GM10248 (cell line): ENCODE results near the gene U2AF1L4.
A peak's percentile ranks its signal among the peaks of the same experiment; 100 is the strongest.

ENCODE experiments used
- CTCF ChIA-PET: fragments of 300-600 bp; sonication (Branson Sonifier 250); formaldehyde crosslinking; extraction: SDS; loops from one replicate; lab custom pipeline; 2021; ENCODE audit warnings: antibody characterized with exemption; lab: Yijun Ruan, JAX
- POLR2A ChIA-PET: fragments of 350-650 bp; sonication (Branson Sonifier 250); formaldehyde crosslinking; extraction: SDS; loops from one replicate; lab custom pipeline; 2020; ENCODE audit warnings: antibody characterized with exemption; lab: Yijun Ruan, JAX
- DNase-seq: peaks from one replicate; pipeline ENCODE4 v3.0.0; 2012; ENCODE audit errors: extremely low spot score
- TF ChIP-seq, protein P1 (sequence below): IDR thresholded peaks from 2 replicates; pipeline ENCODE4 v1.5.1; 2012; ENCODE audit warnings: mild to moderate bottlenecking, low read depth; ENCODE audit errors: extremely low read depth, missing control alignments, control extremely low read depth

U2AF1L4 gene

DNA sequence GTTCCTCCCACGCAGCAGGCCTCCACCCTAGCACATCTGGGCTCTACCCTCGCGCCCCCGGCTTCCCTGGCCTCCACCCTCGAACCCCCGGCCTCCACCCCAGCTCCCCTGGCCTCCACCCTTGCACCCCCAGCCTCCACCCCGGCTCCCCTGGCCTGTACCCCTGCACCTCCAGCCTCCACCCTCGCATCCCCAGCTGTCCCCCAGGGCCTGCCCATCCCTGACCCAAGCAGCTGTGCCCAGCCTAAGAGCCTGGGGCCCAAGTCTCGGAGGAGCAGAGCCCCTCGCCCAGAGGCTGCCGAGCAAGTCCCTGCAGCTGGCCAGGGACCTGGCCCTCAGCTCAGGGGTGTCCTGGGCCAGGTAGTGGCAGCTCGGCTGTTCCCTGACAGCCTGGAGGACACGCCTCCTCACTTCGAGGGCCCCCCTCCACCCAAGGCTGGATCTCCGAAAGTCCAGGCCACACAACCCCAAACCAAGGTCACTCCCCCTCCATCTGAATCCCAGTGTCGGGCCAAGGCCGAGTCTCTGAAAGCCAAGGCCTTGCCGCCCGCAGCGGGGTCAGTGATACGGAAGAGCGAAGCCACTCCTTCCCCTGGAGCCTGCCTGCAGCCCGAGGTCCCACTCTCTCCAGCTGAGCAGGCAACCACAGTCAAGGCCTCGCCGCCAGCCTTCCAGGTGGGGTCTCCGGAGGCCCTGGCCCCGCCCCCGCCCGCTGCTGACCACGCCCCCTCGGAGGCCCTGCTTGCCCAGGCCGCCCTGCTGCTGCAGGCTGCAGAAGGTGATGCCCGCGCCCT, 22.3 kb upstream of the U2AF1L4 start:
- POLR2A ChIA-PET = interaction anchor here (0.8 kb wide), 1 partner anchor 19 kb away, joined by 3 read pairs; the partner anchor contains the start of gene LIN37
- peak; percentile 28 for DNase-seq
- TF ChIP-seq, protein P1, sequence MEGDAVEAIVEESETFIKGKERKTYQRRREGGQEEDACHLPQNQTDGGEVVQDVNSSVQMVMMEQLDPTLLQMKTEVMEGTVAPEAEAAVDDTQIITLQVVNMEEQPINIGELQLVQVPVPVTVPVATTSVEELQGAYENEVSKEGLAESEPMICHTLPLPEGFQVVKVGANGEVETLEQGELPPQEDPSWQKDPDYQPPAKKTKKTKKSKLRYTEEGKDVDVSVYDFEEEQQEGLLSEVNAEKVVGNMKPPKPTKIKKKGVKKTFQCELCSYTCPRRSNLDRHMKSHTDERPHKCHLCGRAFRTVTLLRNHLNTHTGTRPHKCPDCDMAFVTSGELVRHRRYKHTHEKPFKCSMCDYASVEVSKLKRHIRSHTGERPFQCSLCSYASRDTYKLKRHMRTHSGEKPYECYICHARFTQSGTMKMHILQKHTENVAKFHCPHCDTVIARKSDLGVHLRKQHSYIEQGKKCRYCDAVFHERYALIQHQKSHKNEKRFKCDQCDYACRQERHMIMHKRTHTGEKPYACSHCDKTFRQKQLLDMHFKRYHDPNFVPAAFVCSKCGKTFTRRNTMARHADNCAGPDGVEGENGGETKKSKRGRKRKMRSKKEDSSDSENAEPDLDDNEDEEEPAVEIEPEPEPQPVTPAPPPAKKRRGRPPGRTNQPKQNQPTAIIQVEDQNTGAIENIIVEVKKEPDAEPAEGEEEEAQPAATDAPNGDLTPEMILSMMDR = no peak
- CTCF ChIA-PET = interaction anchor here (1.6 kb wide), 1 partner anchor 19 kb away, joined by 5 read pairs; the partner anchor contains the start of gene LIN37

- ChIA-PET POLR2A (interaction anchor here (0.8 kb wide), 1 partner anchor 18 kb away, joined by 3 read pairs; the partner anchor contains the start of gene LIN37), CTCF (interaction anchor here (1.6 kb wide), 1 partner anchor 18 kb away, joined by 5 read pairs; the partner anchor contains the start of gene LIN37)
- TF ChIP-seq, protein P1 = no peak
- no peak for DNase-seq
These were observed 21.4 kb upstream of the U2AF1L4 start for GRCh38 chr19:35766571-35767104.

- CTCF ChIA-PET = interaction anchor here (1.2 kb wide), 1 partner anchor 17 kb away, joined by 3 read pairs; the partner anchor contains the start of gene LIN37
These were observed 19.5 kb upstream of the U2AF1L4 start for GRCh38 chr19:35764432-35765315.

DNA sequence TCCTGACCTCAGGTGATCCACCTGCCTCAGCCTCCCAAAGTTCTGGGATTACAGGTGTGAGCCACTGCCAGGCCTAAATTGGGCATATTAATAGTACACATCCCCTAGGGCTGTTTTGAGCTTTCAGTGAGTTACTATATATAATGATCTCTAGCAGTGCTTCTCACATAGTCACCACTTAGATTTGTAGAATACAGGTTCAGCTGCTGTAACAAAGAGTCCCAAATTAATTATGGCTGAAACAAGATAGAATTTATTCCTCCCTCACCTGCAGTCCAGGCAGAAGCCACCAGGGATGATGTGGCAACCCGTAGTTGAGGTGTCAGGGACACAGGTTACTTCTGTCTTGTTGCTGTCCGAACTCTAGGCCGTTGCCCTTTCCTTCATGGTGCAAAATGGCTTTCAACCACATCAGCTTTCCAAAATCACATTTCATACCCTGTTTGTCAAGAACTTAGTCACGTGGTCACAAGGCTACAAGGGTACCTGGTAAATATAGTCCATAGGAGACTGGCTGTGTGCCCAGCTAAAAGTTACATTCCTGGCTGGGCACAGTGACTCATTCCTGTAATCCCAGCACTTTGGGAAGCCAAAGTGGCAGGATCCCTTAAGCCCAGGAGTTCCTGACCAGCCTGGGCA, 15.6 kb upstream of the U2AF1L4 start:
- TF ChIP-seq, protein P1 = no peak
- CTCF ChIA-PET = interaction anchor here (0.7 to 1.4 kb wide), 2 partner anchors 8 to 16 kb away, joined by 3 read pairs; partner anchors contain the start of genes PSENEN and U2AF1L4
- DNase-seq = no peak
- POLR2A ChIA-PET = no interaction called here

More at GRCh38 chr19:35764432-35765315, 19.5 kb upstream of the U2AF1L4 start:
- POLR2A ChIA-PET = no interaction called here
- TF ChIP-seq, protein P1 = no peak
- no peak for DNase-seq

- POLR2A ChIA-PET = no interaction called here
- TF ChIP-seq, protein P1 = no peak
- CTCF ChIA-PET = interaction anchor here (1.4 kb wide), 1 partner anchor 15 kb away, joined by 3 read pairs; the partner anchor contains the start of genes PSENEN and U2AF1L4
- DNase-seq = no peak
These were observed 14.5 kb upstream of the U2AF1L4 start for GRCh38 chr19:35759697-35760096.
